SU-DHL-6 (cell line): ENCODE results near the gene SPTLC1.
"Not testable (repeated sequence)": the region's sequence is repeated elsewhere in the genome, so short reads cannot be mapped to it uniquely, and the experiment has no call there.

Experiments used
- H2AFZ ChIP-seq: fragments of 200-600 bp; sonication (generic); 2 replicates; pipeline ENCODE4 v1.6.1; 2014; ENCODE audit warnings: low read depth, mild to moderate bottlenecking, moderate library complexity, mixed read lengths, antibody characterized with exemption, low read length; ENCODE audit not compliant: severe bottlenecking
- H3F3A ChIP-seq: fragments of 200-600 bp; shearing (Covaris generic); 2 replicates; pipeline ENCODE4 v1.6.0; 2016; ENCODE audit warnings: antibody characterized with exemption, mild to moderate bottlenecking; ENCODE audit not compliant: insufficient read depth
- H3K27ac ChIP-seq: fragments of 200-600 bp; sonication (generic); 2 replicates; pipeline ENCODE4 v1.5.1; 2016; ENCODE audit warnings: low read depth, mild to moderate bottlenecking, low read length, moderate library complexity, mixed read lengths
- H3K27me3 ChIP-seq: fragments of 200-600 bp; sonication (generic), shearing (Covaris generic); 2 replicates; pipeline ENCODE4 v1.6.0; 2014; ENCODE audit warnings: mild to moderate bottlenecking, low read length
- H3K36me3 ChIP-seq: fragments of 200-600 bp; sonication (generic); 2 replicates; pipeline ENCODE4 v1.6.1; 2014; ENCODE audit warnings: mild to moderate bottlenecking, low read length, mixed read lengths
- H3K4me2 ChIP-seq: fragments of 300-600, 200-600 bp; shearing (Covaris generic), sonication (generic); 2 replicates; pipeline ENCODE4 v1.6.0; 2014; ENCODE audit warnings: low read length, low read depth, mild to moderate bottlenecking; ENCODE audit not compliant: poor library complexity, severe bottlenecking
- H3K4me3 ChIP-seq: fragments of 200-600 bp; sonication (generic); 2 replicates; pipeline ENCODE4 v1.5.1; 2014; ENCODE audit warnings: antibody characterized with exemption, low read length, mild to moderate bottlenecking, mixed read lengths; ENCODE audit not compliant: insufficient read depth, poor library complexity, severe bottlenecking
- H3K79me2 ChIP-seq: fragments of 200-600 bp; sonication (generic); 2 replicates; pipeline ENCODE4 v1.6.1; 2014; ENCODE audit warnings: mild to moderate bottlenecking, low read length, moderate library complexity; ENCODE audit not compliant: insufficient read depth
- H3K9ac ChIP-seq: fragments of 200-600 bp; sonication (generic); 2 replicates; pipeline ENCODE4 v1.7.0; 2014; ENCODE audit warnings: mild to moderate bottlenecking, low read length
- H3K9me2 ChIP-seq: fragments of 200-600 bp; sonication (generic); replicated peaks from 2 replicates; pipeline ENCODE4 v1.6.1; 2014; ENCODE audit warnings: low read length; ENCODE audit not compliant: insufficient read depth
- H3K9me3 ChIP-seq: fragments of 200-600 bp; sonication (generic); 2 replicates; pipeline ENCODE4 v1.6.1; 2014; ENCODE audit warnings: low read length, mixed read lengths; ENCODE audit not compliant: insufficient read depth
- H4K20me1 ChIP-seq: fragments of 200-600 bp; sonication (generic); 2 replicates; pipeline ENCODE4 v1.6.1; 2014; ENCODE audit warnings: low read depth, mild to moderate bottlenecking, antibody characterized with exemption, low read length, moderate library complexity, mixed read lengths
- CTCF ChIP-seq: fragments of 200-600 bp; sonication (generic); IDR thresholded peaks from one replicate; pipeline ENCODE4 v1.5.1; 2017; ENCODE audit warnings: antibody characterized with exemption, mild to moderate bottlenecking, low read length, moderate library complexity; ENCODE audit not compliant: insufficient read depth, poor library complexity, severe bottlenecking
- EZH2phosphoT487 ChIP-seq: fragments of 200-600 bp; sonication (generic), shearing (Covaris generic); conservative IDR thresholded peaks from 2 replicates; pipeline ENCODE4 v1.6.1; 2018; ENCODE audit warnings: mild to moderate bottlenecking, antibody characterized with exemption, low read length, moderate library complexity, mixed read lengths

Gene SPTLC1

DNA sequence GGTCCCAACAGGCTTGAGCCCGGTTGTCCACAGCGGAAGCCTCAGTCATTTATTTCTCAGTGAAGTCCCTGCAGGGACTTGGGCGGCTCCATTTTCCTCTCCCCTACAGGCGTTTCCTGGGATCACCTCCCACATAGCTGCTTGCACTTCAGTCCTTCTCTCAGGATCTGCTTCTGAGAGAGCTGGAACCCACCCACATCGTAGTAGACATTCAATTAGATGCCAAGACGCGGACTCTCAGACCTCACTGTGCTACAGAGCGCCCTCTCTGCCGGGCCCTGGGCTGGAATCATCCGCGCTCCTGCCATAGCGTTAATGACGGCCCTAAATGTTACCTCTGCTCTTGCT lies 111.2 kb downstream of the SPTLC1 start:
- no peaks in the 10 kb centered on the region for H3K9me3 ChIP-seq
- no peak overlapping the region for H3K4me3 ChIP-seq
- H3K9ac ChIP-seq, result no peak overlapping the region
- no peaks in the 10 kb centered on the region for H3F3A ChIP-seq
- H2AFZ ChIP-seq, result no peak overlapping the region
- no peaks in the 10 kb centered on the region for H3K27me3 ChIP-seq
- no peak overlapping the region for H3K4me2 ChIP-seq
- H3K79me2 ChIP-seq, result no peaks in the 10 kb centered on the region
- H3K9me2 ChIP-seq, result no peaks in the 10 kb centered on the region
- H3K36me3 ChIP-seq, result no peaks in the 10 kb centered on the region
- H3K27ac ChIP-seq, result no peak overlapping the region
- TF ChIP-seq EZH2phosphoT487, result no peak
- no peaks in the 10 kb centered on the region for H4K20me1 ChIP-seq

DNA sequence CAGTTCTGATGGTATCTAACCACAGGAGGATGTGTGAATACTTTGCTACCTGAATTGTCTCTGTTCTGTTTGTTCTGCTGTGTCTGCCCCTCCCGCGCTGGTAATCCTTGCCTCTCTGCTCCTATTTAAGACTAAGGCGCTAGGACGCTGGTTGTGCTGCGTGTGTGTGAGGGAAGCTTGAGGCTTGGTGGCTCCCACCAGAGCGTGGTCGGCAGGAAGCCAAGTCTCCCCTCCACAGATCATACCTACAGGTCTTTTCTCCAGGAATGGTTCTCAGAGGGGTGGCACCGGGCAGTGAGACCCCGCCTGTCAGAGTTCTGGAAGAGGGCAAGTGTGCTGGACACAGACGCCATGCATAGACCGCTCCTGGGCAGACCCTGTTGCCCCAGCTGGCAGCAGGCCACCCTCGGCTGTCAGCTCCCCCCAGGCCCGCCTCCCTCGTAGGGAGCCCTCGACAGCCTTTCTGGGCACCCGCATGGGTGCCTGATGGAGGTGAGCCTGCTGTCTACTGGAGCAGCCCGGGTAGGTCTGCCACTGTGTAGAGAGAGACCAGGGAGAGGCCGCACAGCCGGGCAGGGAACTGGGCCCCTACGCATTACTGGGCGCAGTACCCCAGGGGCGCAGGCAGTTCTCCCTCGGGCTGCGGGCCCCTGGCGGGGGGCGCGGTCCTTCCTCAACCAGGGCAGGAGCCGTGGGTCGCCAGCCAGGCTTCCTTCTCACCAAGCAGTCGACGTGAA lies 111.7 kb downstream of the SPTLC1 start:
- H4K20me1 ChIP-seq, result no peaks in the 10 kb centered on the region
- no peaks in the 10 kb centered on the region for H3K27me3 ChIP-seq
- H3K79me2 ChIP-seq, result no peaks in the 10 kb centered on the region
- no peaks in the 10 kb centered on the region for H3K36me3 ChIP-seq
- H3K9me2 ChIP-seq, result no peaks in the 10 kb centered on the region
- no peak overlapping the region for H3K4me2 ChIP-seq
- H3K27ac ChIP-seq, result no peak overlapping the region
- H3F3A ChIP-seq, result no peaks in the 10 kb centered on the region
- H2AFZ ChIP-seq, result no peak overlapping the region
- no peaks in the 10 kb centered on the region for H3K9me3 ChIP-seq
- no peak overlapping the region for H3K4me3 ChIP-seq
- no peak overlapping the region for H3K9ac ChIP-seq
- no peak for TF ChIP-seq EZH2phosphoT487
- no peak for TF ChIP-seq CTCF

- not testable (repeated sequence) for H2AFZ ChIP-seq, H3K27me3 ChIP-seq, H3K9ac ChIP-seq, H3K27ac ChIP-seq, H3K36me3 ChIP-seq, H3K9me2 ChIP-seq, H3K79me2 ChIP-seq, H3K4me3 ChIP-seq, H3K4me2 ChIP-seq, H3K9me3 ChIP-seq, H3F3A ChIP-seq, H4K20me1 ChIP-seq
Measured at GRCh38 chr9:92001948-92002347, 113.3 kb downstream of the SPTLC1 start.

DNA sequence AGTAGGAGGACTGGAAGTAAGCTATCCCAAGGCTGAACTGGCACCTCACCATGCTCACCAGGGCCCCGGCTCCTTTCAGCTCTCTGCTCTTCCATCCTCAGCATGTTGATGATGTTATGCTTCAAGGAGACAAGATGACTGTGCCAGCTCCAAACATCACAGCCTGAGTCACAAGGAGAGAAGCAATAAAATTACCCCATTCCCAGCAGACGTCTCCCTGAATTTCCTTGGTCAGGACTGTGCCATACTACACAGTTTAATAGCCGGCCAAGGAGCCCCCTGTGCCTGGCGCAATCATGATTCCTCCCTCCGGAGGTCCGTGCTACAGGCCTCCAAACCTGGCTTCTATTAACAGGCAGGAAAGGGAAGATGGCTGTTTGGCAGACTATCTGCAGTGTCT lies 114.0 kb downstream of the SPTLC1 start:
- Histone ChIP-seq H3K79me2 (no peaks in the 10 kb centered on the region), H3K4me2 (no peak overlapping the region), H3K27ac (no peak overlapping the region), H3K36me3 (no peaks in the 10 kb centered on the region), H3K9me2 (no peaks in the 10 kb centered on the region), H3K27me3 (no peaks in the 10 kb centered on the region), H4K20me1 (no peaks in the 10 kb centered on the region), H3K4me3 (no peak overlapping the region), H3K9me3 (no peaks in the 10 kb centered on the region), H3F3A (no peaks in the 10 kb centered on the region), H2AFZ (no peak overlapping the region), H3K9ac (no peak overlapping the region)
- TF ChIP-seq CTCF (no peak), EZH2phosphoT487 (no peak)
